H1 (cell line): ENCODE measurements around the gene TRIM29. TPM values are rescaled to one million over a fixed set of nuclear protein-coding genes. Genes with fewer than 3 reads are reported as not detected.

Source experiments
- CTCF ChIA-PET: fragments of 300-600 bp; sonication (Branson Sonifier 250); formaldehyde crosslinking; loops from one replicate; lab custom pipeline; 2021; ENCODE audit not compliant: partially characterized antibody; lab: Charles Lee
- POLR2A ChIA-PET: fragments of 300-600 bp; sonication (Branson Sonifier 250); formaldehyde crosslinking; loops from one replicate; lab custom pipeline; 2021; ENCODE audit warnings: inconsistent platforms; ENCODE audit not compliant: partially characterized antibody; lab: Charles Lee
- DNase-seq, 2 experiments: peaks; one replicate each; pipeline versions ENCODE4 v3.0.0 to v3.0.0-alpha.2; 2010 to 2022; ENCODE audit warnings: low spot score in 2 of 2, low read depth in 1 of 2, mixed read lengths in 1 of 2
- FAIRE-seq: peaks from 2 replicates; lab custom pipeline; 2011; peaks lifted over from hg19 to GRCh38; lab: Jason Lieb, UNC
- H2AFZ ChIP-seq: 2 replicates; pipeline ENCODE4 v1.8.1; 2012; ENCODE audit warnings: low read length, inconsistent platforms
- H2AK5ac ChIP-seq: 2 replicates; pipeline ENCODE4 v1.6.1; 2013; ENCODE audit warnings: low read depth, low read length
- H2BK120ac ChIP-seq: replicated peaks from 2 replicates; pipeline ENCODE3; 2013; ENCODE audit warnings: low read depth, low read length, inconsistent platforms
- H2BK12ac ChIP-seq: 2 replicates; pipeline ENCODE4 v1.6.1; 2013; ENCODE audit warnings: low read depth, low read length
- H2BK15ac ChIP-seq: 2 replicates; pipeline ENCODE4 v1.6.1; 2013; ENCODE audit warnings: low read length
- H2BK20ac ChIP-seq: 2 replicates; pipeline ENCODE4 v1.6.1; 2013; ENCODE audit warnings: low read length
- H2BK5ac ChIP-seq: 2 replicates; pipeline ENCODE4 v1.6.1; 2013; ENCODE audit warnings: low read depth, low read length
- H3K14ac ChIP-seq: 2 replicates; pipeline ENCODE4 v1.6.1; 2013; ENCODE audit warnings: inconsistent platforms; ENCODE audit not compliant: insufficient read length
- H3K18ac ChIP-seq: 2 replicates; pipeline ENCODE4 v1.6.1; 2013; ENCODE audit warnings: low read length; ENCODE audit errors: extremely low read depth
- H3K23ac ChIP-seq: 2 replicates; pipeline ENCODE4 v1.6.1; 2013; ENCODE audit warnings: inconsistent platforms; ENCODE audit not compliant: insufficient read length
- H3K23me2 ChIP-seq: 2 replicates; pipeline ENCODE4 v1.6.1; 2013; ENCODE audit warnings: low read depth, low read length
- H3K27ac ChIP-seq: 2 replicates; pipeline ENCODE4 v1.6.1; 2011; ENCODE audit warnings: low read depth, low read length, inconsistent platforms
- H3K27me3 ChIP-seq, 4 experiments: replicated peaks in 1 of 4; 1 replicate in 1 of 4; 2 replicates in 3 of 4; pipeline versions ENCODE4 v1.6.1 to v1.8.1; 2011 to 2013; ENCODE audit warnings: low read length in 3 of 4, mild to moderate bottlenecking in 3 of 4, inconsistent platforms in 2 of 4, mixed read lengths in 2 of 4, moderate library complexity in 1 of 4; ENCODE audit not compliant: control insufficient read depth in 3 of 4, insufficient read depth in 3 of 4; ENCODE audit errors: extremely low read depth in 1 of 4
- H3K36me3 ChIP-seq, 4 experiments: 2 replicates each; pipeline versions ENCODE4 v1.6.1 to v1.8.1; 2011 to 2013; ENCODE audit warnings: mild to moderate bottlenecking in 4 of 4, low read length in 3 of 4, moderate library complexity in 2 of 4, control low read depth in 1 of 4, inconsistent platforms in 1 of 4; ENCODE audit not compliant: insufficient read depth in 4 of 4, control insufficient read depth in 2 of 4
- H3K4ac ChIP-seq: replicated peaks from 2 replicates; pipeline ENCODE3; 2013; ENCODE audit warnings: low read length, low read depth, mixed read lengths, inconsistent platforms; ENCODE audit not compliant: insufficient read length
- H3K4me1 ChIP-seq, 4 experiments: replicated peaks in 1 of 4; 1 replicate in 1 of 4; 2 replicates in 3 of 4; pipeline versions ENCODE4 v1.6.1 to v1.8.1; 2011 to 2013; ENCODE audit warnings: low read length in 3 of 4, inconsistent platforms in 2 of 4, mixed read lengths in 1 of 4; ENCODE audit not compliant: insufficient read depth in 4 of 4, control insufficient read depth in 3 of 4
- H3K4me2 ChIP-seq, 2 experiments: 2 replicates each; pipeline versions ENCODE4 v1.6.1 to v1.8.1; 2011 to 2013; ENCODE audit warnings: low read depth in 2 of 2, low read length in 2 of 2, control low read depth in 1 of 2, inconsistent platforms in 1 of 2, mild to moderate bottlenecking in 1 of 2; ENCODE audit not compliant: insufficient read depth in 1 of 2
- H3K4me3 ChIP-seq, 4 experiments: fragments of 200-600, 300-600 bp in 1 of 4; sonication (generic), shearing (Covaris generic), sonication (Bioruptor Twin) in 1 of 4; 2 replicates each; pipeline versions ENCODE4 v1.5.1 to v1.8.1; 2011 to 2016; ENCODE audit warnings: low read length in 4 of 4, low read depth in 3 of 4, control low read depth in 2 of 4, inconsistent platforms in 2 of 4, mild to moderate bottlenecking in 2 of 4, mixed read lengths in 1 of 4, moderate library complexity in 1 of 4; ENCODE audit not compliant: insufficient read depth in 2 of 4; ENCODE audit errors: extremely low read depth in 1 of 4
- H3K56ac ChIP-seq: replicated peaks from 2 replicates; pipeline ENCODE3; 2013; ENCODE audit warnings: low read depth, mild to moderate bottlenecking, mixed read lengths, low read length, inconsistent platforms; ENCODE audit not compliant: insufficient read length
- H3K79me1 ChIP-seq: 2 replicates; pipeline ENCODE4 v1.6.1; 2013; ENCODE audit warnings: low read depth, low read length, control low read depth
- H3K79me2 ChIP-seq, 2 experiments: 2 replicates each; pipeline versions ENCODE4 v1.6.1 to v1.8.1; 2012 to 2013; ENCODE audit warnings: low read length in 2 of 2, mild to moderate bottlenecking in 2 of 2, inconsistent platforms in 1 of 2; ENCODE audit not compliant: insufficient read depth in 2 of 2, control insufficient read depth in 1 of 2
- H3K9ac ChIP-seq, 4 experiments: replicated peaks in 1 of 4; 1 replicate in 1 of 4; 2 replicates in 3 of 4; pipeline versions ENCODE4 v1.6.1 to v1.8.1; 2011 to 2013; ENCODE audit warnings: low read depth in 3 of 4, low read length in 3 of 4, control low read depth in 2 of 4, mild to moderate bottlenecking in 2 of 4, moderate library complexity in 2 of 4, inconsistent platforms in 1 of 4; ENCODE audit errors: extremely low read depth in 1 of 4
- H3K9me3 ChIP-seq, 2 experiments: 2 replicates each; pipeline versions ENCODE4 v1.6.1 to v1.8.1; 2012 to 2013; ENCODE audit warnings: mild to moderate bottlenecking in 2 of 2, moderate library complexity in 2 of 2, control low read depth in 1 of 2, inconsistent platforms in 1 of 2, low read depth in 1 of 2, low read length in 1 of 2, mixed read lengths in 1 of 2; ENCODE audit not compliant: insufficient read depth in 2 of 2
- H4K20me1 ChIP-seq, 2 experiments: replicated peaks in 1 of 2; 2 replicates each; pipeline versions ENCODE3 to v1.8.1; 2011 to 2013; ENCODE audit warnings: inconsistent platforms in 2 of 2, low read length in 2 of 2, mild to moderate bottlenecking in 1 of 2; ENCODE audit not compliant: insufficient read depth in 2 of 2, control insufficient read depth in 1 of 2
- H4K5ac ChIP-seq: 2 replicates; pipeline ENCODE4 v1.6.1; 2013; ENCODE audit warnings: low read length, low read depth, mixed read lengths, inconsistent platforms; ENCODE audit not compliant: insufficient read length
- H4K8ac ChIP-seq: 2 replicates; pipeline ENCODE4 v1.8.0; 2013; ENCODE audit warnings: mild to moderate bottlenecking, moderate library complexity, low read length, inconsistent platforms; ENCODE audit not compliant: insufficient read depth; ENCODE audit errors: extremely low read depth
- H4K91ac ChIP-seq: replicated peaks from 2 replicates; pipeline ENCODE3; 2013; ENCODE audit warnings: low read length, mixed read lengths, inconsistent platforms; ENCODE audit not compliant: insufficient read length
- RFX5 ChIP-seq: IDR thresholded peaks from 2 replicates; pipeline ENCODE4 v1.6.1; 2011; ENCODE audit warnings: low read depth, low read length, improper control_type of control experiment, borderline replicate concordance
- YY1 ChIP-seq: IDR thresholded peaks from 2 replicates; pipeline ENCODE4 v1.6.1; 2011; ENCODE audit warnings: low read depth, mild to moderate bottlenecking, low read length
- WGBS, 2 experiments: shearing (Covaris generic) in 1 of 2; methylation state at CpG; one replicate each; pipeline versions ENCODE4 v1.1.6 to v1.1.7; 2013 to 2015; ENCODE audit warnings: low lambda C conversion rate in 2 of 2, mixed read lengths in 2 of 2, inconsistent platforms in 1 of 2, low coverage in 1 of 2, missing lambda C conversion rate in 1 of 2; ENCODE audit not compliant: insufficient replicate concordance in 2 of 2, insufficient coverage in 1 of 2, insufficient read length in 1 of 2; ENCODE audit errors: extremely low coverage in 1 of 2, missing lambda C conversion rate in 1 of 2; 5-methylcytosine and 5-hydroxymethylcytosine counted together
- polyA plus RNA-seq, 7 experiments: library from polyadenylated mRNA; depleted of rRNA in 3 of 7; stranded (reverse) in 5 of 7; unstranded in 2 of 7; fragments of >200 nt in 5 of 7; fragments of 200-250 nt in 2 of 7; gene quantifications; 1 replicate in 5 of 7; 2 replicates in 1 of 7; 4 replicates in 1 of 7; pipeline versions ENCODE4 v1.2.1 to v1.2.3, GENCODE V29; 2011 to 2013; ENCODE audit warnings: missing spikeins in 2 of 7, mixed read lengths in 2 of 7
- total RNA-seq: library from RNA; stranded (reverse); fragmentation: NEBNext Ultra II Directional; extraction: Animal tissue kit (Norgen Biotek cat#: 25700); gene quantifications from 2 replicates; pipeline ENCODE4 v1.2.1, GENCODE V29; 2021

Gene TRIM29
- total and polyA plus RNA-seq, 2 of the 8 experiments (the other 6 are each of a cell fraction or from before 2014, with no cell fraction given): 0.17 to 0.43 TPM

DNA sequence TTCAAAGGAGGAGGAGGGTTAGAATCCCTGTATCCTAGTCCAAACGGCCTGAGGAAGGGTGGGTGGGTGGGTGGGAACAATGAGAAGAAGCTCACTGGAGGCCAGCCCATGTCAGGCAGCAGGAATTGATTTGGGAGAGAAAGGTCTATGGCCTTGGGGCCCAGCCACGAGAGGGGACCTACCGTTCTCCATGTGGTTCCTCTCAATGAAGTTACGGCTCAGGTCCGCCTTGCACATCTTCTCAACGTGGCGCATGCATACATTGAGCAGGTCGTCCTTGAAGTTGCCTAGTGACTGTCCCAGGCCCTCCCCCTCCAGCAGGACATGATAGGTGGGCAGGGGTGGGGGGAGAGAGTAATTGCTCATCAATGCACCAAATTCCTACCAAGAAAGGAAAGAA lies 12.4 kb downstream of the TRIM29 start:
- H2BK20ac ChIP-seq: no peak overlapping the region
- H2BK120ac ChIP-seq: no peak overlapping the region
- no peak overlapping the region for H2BK12ac ChIP-seq
- no peaks in the 10 kb centered on the region for H3K79me2 ChIP-seq
- no peak overlapping the region for H4K8ac ChIP-seq
- H3K14ac ChIP-seq: no peak overlapping the region
- FAIRE-seq (no peak), DNase-seq (no peak)
- H3K4me3 ChIP-seq: no peak overlapping the region
- peaks cover 0 to 2% (median 0%) of the 10 kb centered on the region in 4 experiments; a peak in 3 of 7 replicates for H3K27me3 ChIP-seq
- no peaks in the 10 kb centered on the region for H3K36me3 ChIP-seq
- no peak overlapping the region for H3K18ac ChIP-seq
- no peaks in the 10 kb centered on the region; a peak in 1 of 7 replicates for H3K4me1 ChIP-seq
- H3K56ac ChIP-seq: no peak overlapping the region
- no peak overlapping the region for H2BK5ac ChIP-seq
- H3K9ac ChIP-seq: no peak overlapping the region
- CTCF ChIA-PET: interaction anchor here (0.6 to 1.5 kb wide), 8 partner anchors 9 to 281 kb away, joined by 3 to 6 read pairs (median 4); no protein-coding TSS in a partner anchor
- no peaks in the 10 kb centered on the region for H3K79me1 ChIP-seq
- no peak for TF ChIP-seq YY1
- TF ChIP-seq RFX5: no peak
- TF ChIP-seq, all 59 proteins: peak for 0
- Histone ChIP-seq H4K5ac (no peak overlapping the region), H3K23me2 (no peaks in the 10 kb centered on the region), H4K91ac (no peak overlapping the region), H3K9me3 (peaks cover 0 to 7% of the 10 kb centered on the region in 2 experiments; a peak in 1 of 4 replicates), H3K23ac (no peak overlapping the region), H3K4me2 (no peak overlapping the region), H2AFZ (no peak overlapping the region), H4K20me1 (no peaks in the 10 kb centered on the region), H2AK5ac (no peak overlapping the region), H3K27ac (no peak overlapping the region), H2BK15ac (no peak overlapping the region), H3K4ac (no peak overlapping the region)
- 89% methylated on average over 6 of the region's 8 CpGs; no CpG with 5 or more reads in 1 of the 2 experiments for WGBS, 2 experiments
- POLR2A ChIA-PET: no interaction called here
